HG03558 (cell line): ENCODE results near the gene CBFA2T3.

ENCODE experiments used
- ATAC-seq: cut with Tn5 transposase; IDR thresholded peaks from one replicate; pipeline ENCODE4 v1.9.1; 2021; ENCODE audit warnings: moderate number of reproducible peaks; ENCODE audit not compliant: unreplicated experiment; ENCODE audit errors: extremely low read depth

Gene CBFA2T3

DNA sequence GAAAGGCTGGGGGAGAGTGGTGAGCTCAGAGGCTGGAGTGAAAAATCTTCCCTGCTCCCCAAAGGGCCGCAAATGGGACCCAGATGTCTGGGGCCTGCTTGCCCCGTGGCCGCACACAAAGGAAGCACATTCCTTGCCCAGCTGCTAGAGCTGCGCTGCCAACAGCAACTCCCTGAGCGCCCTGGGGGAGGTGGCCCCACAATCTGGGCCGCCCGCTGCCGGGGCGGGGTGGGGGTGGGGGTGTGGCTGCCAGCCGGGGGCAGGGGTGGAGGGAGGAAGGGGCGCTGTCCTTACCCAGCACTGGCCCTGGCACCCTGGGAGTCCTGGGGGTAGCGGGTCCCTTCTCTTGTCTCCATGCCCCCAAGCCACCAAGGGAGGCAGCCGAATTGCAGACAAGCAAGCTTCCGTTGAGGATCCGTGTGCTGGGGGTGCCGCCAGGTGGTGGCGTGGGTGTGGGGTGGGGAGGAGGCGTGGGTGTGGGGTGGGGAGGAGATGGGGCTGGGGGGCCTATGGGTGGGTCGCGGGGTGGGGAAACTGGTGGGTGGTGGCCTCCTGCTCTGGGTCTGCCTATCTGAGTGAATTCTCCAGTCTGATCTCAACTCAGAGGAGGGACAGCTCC, 62.1 kb downstream of the CBFA2T3 start:
- no peak for ATAC-seq

DNA sequence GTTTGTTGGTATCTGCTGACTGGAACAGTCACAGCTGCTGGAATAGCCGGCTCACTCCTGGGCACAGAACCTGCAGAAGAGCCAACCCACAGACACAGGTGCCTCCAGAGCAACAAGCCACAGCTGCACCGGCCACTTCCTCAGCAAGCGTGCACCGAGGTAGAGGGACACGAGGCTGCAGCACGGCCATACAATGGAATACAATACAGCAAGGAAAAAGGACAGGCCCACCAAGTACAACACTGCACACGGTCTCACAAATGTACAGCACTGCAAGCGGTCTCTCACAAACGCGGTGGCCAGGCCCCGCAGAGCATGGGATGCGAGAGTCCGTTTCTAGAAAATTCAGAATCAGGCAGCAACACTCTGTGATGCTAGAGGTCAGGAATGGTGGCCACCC, 63.1 kb downstream of the CBFA2T3 start:
- ATAC-seq, result no peak

DNA sequence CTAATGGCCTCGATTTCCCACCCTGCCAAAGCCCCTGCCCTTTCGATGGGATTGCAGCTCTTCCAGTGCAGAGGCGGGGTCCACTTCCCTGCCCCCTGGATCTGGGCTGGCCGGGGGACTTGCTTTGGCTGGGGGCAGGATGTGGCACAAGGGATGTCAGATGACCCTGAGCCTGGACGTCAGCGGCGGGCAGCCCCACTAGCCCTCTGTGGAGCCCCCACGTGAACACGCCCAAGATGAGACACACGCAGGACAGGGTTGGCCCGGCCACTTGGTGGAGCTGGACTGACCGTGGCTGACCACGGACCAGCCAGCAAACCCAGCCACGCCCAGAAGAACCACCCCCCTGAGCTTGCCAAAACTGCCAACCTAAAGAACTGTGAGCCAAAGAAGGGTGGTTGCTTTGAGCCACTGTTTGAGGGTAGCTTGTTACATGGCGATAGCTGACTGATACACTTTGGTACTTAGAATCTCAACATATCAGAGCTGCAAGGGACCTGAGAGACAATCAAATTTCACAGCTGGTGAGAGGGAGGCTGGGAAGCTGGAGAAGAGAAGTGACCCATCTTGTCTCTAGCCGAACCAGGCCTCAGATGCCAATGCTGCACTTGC, 63.9 kb downstream of the CBFA2T3 start:
- ATAC-seq, result no peak

DNA sequence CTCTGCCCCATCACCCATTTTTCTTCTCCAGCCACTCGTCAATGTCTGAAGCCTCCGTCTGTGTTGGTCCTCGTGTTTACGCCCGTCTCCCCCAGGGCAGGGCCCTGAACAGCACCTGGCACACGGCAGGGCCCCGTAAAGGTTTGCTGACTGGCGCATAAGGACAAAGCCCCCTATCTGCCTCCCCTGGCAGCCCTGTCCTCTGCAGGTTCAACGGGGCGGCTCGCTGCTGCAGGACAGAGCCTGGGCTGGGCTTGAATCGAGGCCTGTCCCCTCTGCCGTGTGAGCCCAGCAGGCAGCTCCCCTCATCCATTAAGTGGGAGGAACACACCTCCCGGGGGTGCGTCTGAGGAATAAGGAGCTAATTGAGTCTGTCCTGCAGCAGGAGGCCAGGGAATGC, 64.5 kb downstream of the CBFA2T3 start:
- ATAC-seq, result no peak

DNA sequence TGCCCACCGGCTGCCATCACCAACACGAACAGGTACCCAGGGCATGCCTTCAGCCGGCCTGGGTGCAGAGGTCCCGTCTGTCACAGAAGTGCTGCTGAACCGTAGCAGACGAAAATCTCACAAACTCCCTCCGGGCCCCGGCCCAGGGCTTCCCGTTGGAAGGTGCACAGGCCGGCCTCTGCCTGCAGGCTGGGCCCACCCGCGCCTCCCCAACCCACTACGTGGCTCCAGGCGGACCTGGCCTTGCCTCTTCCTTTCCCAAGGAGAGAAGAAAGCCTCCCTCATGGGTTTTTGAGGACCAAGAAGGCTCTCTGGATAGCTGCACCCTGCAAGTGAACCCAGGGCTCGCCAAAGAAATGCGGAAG, 65.1 kb downstream of the CBFA2T3 start:
- no peak for ATAC-seq

DNA sequence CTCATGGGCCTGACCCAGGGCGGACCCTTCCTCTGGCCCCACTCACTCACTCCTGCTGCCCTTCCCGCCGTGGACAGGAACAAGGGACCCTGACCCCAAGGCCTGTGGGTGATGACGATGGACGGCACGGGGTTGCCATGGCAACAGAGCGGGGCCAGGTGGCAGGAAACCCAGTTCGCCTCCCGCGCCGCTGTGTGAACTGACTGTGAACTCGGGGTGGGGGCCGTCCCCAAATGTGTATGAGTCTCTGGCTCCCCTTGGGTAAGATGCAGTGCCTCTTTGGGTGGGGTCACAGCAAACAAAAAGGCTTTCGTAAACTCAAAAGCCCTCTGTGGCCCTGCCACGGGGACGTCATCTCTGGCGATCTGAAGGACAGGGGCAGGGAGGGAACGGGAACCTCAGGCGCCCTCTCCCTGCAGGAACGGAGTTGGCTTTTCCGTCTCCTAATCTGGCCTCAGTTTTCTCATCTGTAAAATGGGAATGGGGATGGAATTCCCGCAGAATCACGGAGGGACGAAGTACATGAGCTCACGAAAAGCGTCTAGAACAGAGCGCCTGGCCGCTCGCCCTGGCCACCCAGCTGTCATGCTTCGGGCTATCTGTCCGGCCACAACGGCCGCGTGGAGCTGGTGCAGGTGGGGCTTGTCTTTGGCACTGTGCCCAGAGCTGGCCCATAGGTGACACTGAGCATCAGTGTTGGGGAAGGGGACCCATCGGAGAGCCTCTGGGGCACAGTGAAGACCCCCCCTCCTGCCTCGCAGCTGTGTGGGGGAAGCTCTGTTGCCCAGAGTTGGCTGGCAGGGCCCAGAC, 65.7 kb downstream of the CBFA2T3 start:
- no peak for ATAC-seq

DNA sequence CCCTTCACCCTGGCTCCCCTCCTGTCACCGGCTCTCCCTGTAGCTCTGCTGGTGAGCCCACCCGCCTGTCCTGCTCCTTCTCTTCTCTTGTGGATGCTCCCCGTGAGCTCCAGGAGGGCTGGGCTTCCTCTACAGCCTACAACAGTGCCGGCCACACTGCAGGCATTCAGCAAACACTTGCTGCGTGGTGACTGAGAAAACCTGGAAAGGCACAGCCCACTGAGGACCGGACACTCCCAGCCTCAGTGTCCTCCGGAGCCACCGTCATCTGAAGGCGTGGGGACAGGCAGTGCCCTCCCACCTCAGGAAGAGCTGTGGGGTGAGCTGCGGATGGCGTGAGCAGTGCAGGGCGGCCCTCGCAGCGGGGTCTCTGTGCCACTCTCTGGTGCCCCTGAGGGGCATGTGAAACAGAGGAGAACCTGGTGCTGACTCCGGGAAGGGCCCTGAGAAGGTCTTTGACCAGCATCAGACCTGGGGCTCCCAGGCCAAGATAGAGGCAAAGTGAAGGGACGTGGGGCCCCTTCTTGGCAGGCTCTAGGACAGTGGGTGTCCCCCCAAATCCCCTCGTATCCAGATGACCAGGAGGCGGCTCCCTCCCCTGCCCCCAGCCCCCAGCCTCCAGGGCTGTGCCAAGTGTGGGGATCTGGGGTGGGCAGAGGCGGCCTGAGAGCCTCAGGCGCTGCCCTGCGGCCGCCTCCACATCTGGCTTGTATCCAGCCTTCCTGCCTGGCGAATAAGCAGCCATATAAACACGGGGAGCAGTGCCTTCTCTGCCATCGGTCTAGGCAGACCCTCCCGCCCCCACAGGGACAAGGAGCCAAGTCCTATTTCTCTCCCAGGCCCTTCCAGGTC, 66.5 kb downstream of the CBFA2T3 start:
- ATAC-seq, result no peak

DNA sequence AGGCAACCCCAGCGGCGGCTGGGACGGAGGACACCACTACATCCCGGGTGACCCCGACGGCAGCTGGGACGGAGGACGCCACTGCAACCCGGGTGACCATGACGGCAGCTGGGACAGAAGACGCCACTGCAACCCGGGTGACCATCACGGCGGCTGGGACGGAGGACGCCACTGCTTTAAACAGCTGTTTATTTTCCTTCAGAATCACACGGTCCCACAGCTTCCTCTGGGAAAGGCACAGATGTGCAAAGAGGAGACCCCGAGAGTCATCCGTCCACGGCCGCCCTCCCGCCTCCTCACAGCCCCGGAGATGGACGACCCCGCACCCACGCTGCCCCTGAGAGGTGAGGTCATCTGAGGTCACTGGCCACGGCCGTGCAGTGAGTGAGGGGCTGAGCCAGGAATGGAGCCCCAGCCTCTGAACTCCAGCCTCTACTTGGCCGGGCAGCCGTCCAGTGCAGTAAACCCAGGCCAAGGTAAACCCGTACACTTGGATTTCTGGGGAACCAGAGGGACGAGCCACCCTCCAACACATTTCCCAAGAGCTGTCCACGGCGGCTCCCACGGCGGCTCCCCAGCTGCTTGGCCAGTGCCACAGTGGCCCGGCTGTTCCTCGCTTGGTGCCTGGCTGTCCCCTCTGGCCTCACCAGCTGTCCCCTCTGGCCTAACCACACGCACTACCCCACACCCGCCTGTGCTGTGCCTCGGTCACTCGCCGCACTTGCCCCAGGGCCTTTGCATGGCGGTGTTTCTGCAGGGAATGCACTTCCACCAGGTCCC, 67.4 kb downstream of the CBFA2T3 start:
- ATAC-seq, result no peak

DNA sequence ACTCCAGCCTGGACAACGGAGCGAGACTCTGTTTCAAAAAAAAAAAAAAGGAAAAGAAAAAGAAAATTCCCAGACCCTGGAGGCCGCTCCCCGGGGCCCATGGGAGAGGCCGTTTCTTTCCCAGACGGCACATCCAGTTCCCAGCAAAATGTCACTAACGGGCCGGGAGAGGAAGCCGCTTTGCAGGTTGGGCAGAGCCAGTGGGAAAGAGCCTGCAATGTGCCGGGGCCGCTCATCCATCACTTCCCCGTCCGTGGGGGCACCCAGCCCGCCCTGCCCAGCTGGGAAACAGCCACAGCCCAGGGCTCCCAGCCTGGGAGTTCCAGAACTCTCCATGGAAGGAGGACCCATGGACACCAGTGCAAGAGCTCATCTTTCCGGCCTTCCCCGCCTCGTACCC, 68.7 kb downstream of the CBFA2T3 start:
- no peak for ATAC-seq

DNA sequence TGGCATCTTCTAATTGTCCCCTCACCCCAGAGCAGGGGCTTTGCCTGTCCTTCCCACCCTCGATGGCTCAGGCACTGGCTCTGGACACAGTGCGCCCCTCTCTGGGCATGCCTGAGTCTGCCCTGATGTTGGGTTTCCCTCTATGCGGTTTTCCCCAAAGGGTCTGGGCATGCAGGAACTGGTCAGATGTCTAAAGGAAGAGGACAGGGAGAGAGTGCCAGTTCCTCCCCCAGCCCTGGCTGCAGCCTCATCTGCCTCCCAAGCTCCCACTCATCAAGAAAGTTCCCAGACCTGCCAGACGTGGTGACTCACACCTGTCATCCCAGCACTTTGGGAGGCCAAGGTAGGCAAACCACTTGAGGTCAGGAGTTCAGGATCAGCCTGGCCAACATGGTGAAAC, 69.2 kb downstream of the CBFA2T3 start:
- no peak for ATAC-seq

DNA sequence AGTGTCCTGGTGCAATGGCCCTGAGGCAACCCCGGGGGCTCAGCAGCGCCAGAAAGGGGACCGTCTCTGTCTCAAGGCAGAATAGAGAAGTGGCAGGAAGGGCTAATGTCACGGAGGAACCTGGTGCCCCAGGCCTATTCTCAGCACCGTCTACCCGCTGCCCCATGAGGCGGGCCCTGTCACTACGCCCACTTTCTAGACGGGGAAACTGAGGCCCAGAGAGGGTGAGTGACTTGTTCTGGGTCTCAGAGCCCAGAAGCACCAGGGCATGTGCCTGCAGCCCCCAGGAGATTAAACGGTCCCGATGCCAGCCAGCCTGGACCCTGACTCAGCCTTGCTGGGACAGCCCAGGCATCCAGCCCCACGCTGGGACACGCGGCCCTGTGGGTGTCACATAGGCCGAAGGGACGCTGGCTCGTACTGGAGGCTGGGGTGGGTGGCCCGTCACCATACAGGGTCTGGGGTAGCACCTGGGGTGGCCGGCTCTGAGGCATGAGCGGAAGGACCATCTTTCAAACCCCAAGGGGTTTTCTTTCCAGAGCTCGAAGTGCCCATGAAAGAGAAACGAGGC, 70.4 kb downstream of the CBFA2T3 start:
- no peak for ATAC-seq

DNA sequence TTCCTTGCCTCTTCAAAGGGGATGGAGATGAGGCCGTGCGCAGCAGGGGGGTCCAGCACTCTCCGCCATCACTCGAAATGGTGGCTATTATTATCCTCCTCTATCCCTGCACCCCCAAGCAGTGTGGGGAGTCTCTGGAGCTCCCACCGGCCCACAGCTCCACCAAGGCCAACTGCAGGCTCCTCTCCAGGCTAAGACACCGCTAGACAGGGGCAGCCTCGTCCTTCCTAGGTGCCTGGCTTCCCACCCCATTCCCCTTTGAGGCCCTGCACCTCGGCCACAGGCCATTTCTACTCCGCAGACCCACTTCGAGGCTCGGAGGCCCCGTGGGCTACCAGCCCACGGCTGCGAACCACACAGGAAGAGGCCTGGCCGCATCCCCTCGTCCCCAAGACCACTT, 71.0 kb downstream of the CBFA2T3 start:
- no peak for ATAC-seq

DNA sequence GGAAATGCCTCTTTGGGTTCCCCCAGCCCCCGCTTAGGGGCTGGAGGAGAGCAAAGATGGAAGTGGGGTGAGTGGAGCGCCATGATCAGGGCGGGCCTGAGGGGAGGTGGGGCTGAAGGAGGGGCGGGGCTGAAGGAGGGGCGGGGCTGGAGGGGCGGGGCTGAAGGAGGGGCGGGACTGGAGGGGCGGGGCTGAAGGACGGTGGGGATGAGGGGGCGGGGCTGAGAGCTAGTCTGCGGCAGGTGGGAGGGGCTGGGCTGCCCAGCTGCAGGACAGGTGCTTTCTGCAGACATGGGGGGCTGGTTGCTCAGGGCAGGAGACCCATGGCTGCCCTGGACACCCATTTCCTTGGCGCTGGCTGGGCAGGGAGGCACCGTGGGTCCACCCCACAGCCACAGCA, 71.4 kb downstream of the CBFA2T3 start:
- ATAC-seq, result no peak

DNA sequence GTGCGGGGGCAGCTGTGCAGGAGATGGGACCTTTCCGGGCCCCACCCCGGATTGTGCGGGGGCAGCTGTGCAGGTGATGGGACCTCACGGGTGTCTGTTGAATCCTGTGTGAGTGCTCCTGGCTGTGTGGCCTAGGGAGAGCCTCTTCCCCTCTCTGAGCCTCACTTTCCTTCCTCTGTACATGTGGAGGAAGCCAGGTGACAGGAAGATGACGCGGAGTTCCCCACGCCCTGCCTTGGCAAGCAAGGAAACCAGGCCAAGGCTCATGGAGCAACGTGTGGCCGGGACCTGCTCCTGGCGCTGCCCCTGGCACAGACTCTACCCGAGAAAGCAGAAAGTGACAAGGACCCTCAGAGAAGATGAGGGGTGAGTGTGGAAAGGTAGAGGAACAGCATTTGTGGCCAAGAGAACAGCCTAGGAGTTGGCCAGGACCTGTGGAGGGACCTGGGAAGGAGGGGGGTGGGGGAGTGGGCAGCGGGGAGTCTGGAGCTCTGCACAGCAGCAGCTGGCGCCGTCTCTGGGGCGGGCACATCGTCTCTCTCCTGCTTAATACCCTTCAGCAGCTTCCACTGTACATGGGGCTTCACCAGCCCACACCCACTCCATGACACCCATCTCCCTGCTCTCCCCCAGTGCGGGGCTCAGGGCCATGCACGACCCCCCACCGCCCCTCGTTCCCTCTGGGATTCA, 72.2 kb downstream of the CBFA2T3 start:
- no peak for ATAC-seq

DNA sequence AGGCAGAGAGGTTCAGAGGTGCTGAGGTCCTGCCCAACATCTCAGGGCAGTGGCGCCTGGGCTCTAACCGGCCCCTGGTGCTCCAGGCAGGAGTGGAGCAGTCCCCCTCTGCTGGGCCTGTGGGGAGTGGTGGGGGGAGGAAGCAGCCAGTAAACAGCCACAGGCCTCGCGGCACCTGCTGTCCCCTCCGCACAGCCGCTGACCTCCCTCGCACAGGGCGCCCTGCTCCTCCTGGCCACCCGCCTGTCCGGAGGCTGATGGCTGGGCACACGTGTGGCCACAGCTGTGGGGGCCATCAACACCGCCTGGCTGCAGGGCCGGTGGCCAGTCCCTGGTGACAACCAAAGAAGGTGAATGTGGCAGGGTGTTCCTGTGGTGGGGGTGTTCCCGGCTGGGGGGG, 73.7 kb downstream of the CBFA2T3 start:
- ATAC-seq, result no peak

DNA sequence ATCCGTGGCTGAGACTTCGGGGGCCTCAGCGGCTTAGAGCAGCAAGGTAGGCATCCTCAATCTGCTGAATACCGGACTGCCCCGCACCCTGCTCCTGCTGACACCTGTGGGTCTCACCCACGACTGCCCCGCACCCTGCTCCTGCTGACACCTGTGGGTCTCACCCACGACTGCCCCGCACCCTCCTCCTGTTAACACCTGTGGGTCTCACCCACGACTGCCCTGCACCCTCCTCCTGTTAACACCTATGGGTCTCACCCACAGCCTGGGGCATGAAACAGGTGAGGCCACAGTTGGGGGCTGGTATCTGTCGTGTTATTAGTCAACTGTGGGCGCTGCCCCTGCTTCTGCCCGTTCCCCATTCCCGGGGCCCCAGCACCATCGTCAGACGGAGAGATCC, 74.3 kb downstream of the CBFA2T3 start:
- no peak for ATAC-seq

DNA sequence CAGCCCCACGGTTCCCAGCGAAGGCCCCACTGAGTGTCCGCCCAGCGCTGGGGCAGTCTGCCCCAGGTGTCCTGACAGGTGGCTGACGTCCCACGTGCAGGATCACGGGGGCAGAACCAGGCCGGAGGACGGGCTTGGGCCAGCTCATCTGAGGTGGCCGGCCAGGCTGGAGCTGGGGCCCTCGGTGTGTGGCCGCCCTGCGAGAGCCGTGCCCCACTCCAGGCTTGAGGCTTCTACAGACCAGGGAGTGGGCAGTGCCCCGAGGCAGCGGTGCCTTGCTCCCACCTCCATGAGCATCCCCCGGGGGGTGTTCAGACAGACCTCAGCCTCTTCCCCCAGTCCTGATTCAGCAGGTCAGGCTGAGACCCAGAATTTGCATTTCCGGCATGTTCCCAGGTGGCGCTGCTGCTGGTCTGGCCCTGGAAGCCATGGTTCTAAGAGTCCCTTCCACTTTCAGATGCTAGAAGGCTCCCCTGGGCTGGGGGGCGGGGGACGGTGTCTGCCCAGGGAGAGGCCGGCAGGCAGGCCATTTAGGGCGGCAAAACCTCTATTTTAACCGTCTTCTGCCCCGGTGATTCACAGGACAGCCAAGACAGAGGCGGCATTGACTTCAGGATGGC, 75.2 kb downstream of the CBFA2T3 start:
- ATAC-seq, result no peak

DNA sequence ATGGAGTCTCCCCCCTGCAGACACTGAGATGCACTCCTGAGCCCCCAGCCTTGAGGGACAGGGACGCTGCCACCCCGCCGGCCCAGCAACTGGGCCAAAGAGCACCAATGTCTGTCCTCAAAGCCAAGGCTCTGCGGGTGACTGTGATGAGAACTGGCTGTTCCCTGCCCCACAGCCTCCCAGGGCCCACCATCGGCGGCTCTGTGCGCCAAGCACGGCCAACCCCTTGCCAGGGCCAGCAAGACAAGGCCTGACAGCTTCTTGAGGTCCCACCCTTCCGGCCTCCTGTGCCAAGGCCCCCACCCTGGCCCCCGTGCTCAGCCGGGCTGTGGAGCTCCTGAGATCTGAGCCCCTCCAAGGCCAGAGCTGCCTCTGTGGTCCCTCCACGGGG, 76.3 kb downstream of the CBFA2T3 start:
- ATAC-seq, result no peak
